ENCODE data around the gene MAMDC2.
"Not testable (repeated sequence)": the region's sequence is repeated elsewhere in the genome, so short reads cannot be mapped to it uniquely, and the experiment has no call there.

Gene MAMDC2

DNA sequence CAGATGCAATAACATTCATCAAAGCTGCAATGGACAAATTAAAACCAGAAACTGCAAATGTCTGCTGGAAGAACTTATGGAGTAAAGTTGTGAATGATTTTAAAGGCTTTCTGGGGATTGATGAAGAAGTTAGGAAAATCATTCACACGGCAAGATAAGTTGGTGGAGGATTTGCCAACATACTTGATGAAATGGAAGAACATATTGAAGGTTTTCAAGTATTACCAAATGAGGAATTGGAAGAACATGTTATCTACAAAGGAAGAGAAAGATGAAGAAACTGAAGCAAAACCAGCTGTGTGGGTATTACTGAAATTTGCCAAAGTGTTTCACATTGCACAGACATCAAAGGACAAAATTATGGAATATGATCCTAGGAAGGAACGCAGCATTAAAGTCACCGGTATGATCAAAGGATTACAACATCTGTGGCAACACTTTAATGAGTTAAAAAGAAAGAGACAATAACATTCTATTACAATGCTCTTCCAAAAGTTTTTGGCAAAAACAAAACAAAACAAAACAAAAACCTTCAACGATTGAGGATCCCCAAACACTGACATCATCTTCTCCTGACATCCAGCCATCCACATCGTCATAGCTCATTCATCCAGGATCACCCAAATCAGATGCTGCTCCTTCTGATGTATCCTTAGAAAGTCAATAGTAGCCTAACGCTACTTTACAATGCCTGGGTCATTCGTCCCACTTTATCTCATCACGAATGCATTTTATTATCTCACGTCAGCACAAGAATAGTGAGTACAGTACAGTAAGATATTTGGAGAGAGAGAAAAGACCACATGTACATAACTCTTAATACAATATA, 153.8 kb downstream of the MAMDC2 start:
- no peak for DNase-seq (ENCODE audit: low read depth)

- not testable (repeated sequence) for DNase-seq (ENCODE audit: low read depth)
These were observed 161.1 kb downstream of the MAMDC2 start for GRCh38 chr9:70204743-70205142.

- DNase-seq (ENCODE audit: low read depth), result no peak
These were observed 161.8 kb downstream of the MAMDC2 start for GRCh38 chr9:70205366-70206020.

DNA sequence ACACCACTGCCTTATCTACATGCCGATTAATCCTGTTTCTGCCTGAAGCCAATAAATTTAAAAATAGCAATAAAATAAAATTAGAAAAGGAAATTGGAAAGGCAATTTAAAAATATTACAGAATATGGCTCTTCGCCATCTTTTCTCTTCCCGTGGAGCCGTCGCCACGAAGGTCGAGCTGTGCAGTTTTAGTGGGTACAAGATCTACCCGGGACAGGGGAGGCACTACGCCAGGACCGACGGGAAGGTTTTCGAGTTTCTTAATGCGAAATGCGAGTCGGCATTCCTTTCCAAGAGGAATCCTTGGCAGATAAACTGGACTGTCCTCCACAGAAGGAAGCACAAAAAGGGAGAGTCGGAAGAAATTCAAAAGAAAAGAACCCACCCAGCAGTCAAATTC, 173.4 kb downstream of the MAMDC2 start:
- DNase-seq (ENCODE audit: low read depth), result no peak

DNA sequence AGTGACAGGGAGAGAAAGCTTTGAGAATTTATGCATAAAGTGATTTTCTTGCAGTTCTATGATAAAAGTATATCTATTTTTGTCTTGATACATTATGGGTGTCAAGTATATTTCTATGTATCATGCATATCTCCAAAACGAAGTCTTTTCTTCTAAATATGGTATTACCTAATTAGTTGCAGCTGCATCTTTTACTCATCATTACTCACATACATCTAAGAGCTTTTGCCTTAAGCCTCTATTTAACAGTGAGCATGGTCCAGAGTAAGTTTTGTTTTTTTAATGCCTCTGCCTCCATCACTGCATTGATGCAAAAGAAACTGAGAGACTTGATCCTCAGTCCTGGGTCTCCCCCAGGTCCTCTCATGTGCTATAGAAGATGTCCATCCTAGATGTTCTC, 175.1 kb downstream of the MAMDC2 start:
- DNase-seq (ENCODE audit: low read depth), result peak; percentile 27

- no peak for DNase-seq (ENCODE audit: low read depth)
These were observed 176.6 kb downstream of the MAMDC2 start for GRCh38 chr9:70220216-70220615.

DNA sequence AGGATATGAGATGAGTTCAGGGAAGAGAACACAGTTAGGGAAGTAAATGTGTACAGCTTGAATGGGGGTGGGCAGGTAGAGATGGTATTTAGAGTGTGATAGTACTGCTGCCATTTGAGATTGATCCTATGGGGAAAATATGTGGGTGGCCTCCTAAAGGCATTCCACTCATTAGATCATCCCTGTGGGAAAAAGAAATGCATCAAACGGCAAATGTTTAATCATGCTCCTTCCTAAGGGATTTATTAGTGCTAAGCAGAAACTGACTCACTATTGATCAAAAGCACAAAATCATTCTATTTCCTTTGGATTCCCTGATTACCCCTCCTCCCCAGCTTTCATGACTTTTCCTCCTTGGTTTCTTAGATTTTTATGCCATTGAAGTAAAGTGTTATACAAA, 178.7 kb downstream of the MAMDC2 start:
- DNase-seq (ENCODE audit: low read depth), result no peak

DNA sequence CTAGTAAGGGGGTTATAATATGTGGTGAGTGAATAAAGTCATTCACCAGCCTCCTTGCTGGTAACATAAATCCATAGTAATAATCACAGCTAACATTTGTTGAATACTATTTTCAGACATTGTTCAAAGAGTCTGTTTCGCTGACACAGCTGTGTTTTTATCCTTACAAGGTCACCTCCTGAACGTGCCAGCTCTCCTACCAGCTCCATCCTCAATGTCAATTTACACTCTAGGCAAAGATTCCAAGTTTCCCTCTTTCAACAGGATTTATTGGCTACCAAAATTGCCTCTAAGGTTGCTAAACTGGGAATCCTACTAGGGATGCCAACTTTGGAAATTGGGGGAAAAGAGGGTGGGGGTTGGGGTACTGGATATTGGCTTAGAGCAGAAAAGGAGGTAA, 184.5 kb downstream of the MAMDC2 start:
- DNase-seq (ENCODE audit: low read depth), result no peak

- no peak for DNase-seq (ENCODE audit: low read depth)
These were observed 185.0 kb downstream of the MAMDC2 start for GRCh38 chr9:70228611-70229010.

DNA sequence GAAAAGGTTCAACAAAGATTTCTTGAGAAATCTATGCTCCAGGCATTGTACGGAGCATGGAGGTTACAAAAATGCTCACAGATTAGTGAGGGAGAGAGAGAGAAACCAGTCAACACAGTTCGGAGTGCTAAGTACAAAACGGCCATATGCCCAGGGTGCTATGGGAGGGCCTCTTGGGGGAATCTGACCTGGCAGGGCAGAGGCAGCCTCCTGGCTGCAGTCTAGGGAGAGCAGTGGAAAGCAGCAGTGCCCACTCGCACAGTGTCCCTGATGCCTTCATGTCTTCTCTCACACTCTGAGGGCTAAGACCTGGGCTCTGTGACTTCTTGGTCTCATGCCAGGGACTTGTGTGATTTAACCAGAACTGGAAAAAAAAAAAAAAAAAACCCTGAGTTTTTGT, 185.4 kb downstream of the MAMDC2 start:
- DNase-seq (ENCODE audit: low read depth), result no peak

DNA sequence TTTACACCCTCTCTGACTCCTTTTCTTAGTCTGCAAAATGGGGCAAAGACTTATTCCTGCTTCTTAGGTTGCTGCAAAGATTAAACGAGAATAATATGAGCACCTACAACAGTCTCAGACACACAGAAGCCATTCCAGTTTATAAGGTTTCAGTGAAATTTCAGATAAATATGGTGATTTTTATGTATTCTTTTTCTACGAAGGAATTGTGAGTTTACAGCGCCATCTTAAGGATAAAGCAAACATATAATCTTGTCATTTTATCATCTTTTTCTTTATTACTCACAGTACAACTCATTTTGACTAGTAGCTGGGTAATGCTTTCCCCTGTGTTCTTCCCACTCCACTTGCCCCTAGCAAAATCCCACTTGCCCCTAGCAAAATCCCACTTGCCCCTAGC, 185.9 kb downstream of the MAMDC2 start:
- DNase-seq (ENCODE audit: low read depth), result no peak

DNA sequence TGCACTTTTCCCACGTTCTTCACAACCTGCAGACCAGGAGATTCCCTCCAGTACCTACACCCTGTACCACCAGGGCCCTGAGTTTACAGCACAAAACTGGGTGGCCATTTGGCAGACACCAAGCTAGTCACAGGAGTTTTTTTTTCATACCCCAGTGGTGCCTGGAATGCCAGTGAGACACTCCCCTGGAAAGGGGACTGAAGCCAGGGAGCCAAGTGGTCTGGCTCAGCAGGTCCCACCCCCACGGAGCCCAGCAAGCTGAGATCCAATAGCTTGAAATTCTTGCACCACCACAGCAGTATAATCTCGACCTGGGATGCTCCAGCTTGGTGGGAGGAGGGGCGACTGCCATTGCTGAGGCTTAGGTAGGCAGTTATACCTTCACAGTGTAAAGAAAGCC, 188.8 kb downstream of the MAMDC2 start:
- DNase-seq (ENCODE audit: low read depth), result no peak

DNA sequence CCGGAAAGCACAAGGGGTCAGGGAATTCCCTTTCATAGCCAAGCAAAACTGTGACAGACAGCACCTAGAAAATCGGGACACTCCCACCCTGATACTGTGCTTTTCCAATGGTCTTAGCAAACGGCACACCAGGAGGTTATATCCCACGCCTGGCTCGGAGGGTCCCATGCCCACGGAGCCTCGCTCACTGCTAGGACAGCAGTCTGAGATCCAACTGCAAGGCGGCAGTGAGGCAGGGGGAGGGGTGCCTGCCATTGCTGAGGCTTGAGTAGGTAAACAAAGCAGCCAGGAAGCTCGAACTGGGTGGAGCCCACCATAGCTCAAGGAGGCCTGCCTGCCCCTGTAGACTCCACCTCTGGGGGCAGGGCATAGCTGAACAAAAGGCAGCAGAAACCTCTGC, 190.6 kb downstream of the MAMDC2 start:
- not testable (repeated sequence) for DNase-seq (ENCODE audit: low read depth)

GRCh38 chr9:70245952-70246351, 202.3 kb downstream of the MAMDC2 start:
- DNase-seq (ENCODE audit: low read depth), result not testable (repeated sequence)

GRCh38 chr9:70250221-70250620, 206.6 kb downstream of the MAMDC2 start:
- DNase-seq (ENCODE audit: low read depth), result no peak

DNA sequence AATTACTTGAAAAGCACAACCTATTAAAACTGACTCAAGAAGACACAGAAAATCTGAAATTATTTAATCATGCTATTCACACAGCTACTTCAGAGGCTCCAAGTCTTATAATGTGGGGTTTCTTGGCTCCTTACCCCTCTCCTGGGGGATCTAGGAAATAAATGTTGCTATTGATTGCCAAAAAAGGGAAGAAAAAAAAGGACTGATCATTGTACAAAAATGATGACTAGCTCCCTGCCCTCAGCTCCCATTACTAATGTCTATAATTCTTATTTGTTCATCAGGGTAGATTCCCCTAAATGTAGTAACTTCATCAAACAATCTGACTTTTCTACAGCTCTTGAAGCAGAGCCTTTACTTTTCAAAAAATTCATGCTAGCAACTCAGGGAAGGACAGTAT, 211.8 kb downstream of the MAMDC2 start:
- no peak for DNase-seq (ENCODE audit: low read depth)

- peak; percentile 55 for DNase-seq (ENCODE audit: low read depth)
These were observed 212.5 kb downstream of the MAMDC2 start for GRCh38 chr9:70256123-70256551.

DNA sequence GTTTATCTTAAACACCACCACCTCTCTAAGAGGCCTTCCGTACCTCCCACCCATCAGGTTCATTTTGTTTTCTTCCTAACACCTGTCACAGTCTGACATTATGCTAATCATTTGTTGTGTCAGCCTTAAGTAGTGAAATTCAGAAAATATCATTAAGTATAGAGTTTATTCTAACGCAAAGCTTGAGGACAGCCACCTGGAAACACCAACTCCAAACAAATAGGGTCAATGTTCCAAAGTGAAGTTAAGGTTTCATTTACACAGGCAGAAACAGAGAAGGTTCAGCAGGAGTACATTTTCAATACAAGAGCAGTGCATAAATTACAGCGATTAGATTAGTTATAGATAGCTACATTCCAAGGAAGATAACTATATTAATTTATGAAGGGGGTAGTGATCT, 213.9 kb downstream of the MAMDC2 start:
- DNase-seq (ENCODE audit: low read depth), result no peak

- DNase-seq (ENCODE audit: low read depth), result peak; percentile 10
These were observed 214.5 kb downstream of the MAMDC2 start for GRCh38 chr9:70257991-70258691.

DNA sequence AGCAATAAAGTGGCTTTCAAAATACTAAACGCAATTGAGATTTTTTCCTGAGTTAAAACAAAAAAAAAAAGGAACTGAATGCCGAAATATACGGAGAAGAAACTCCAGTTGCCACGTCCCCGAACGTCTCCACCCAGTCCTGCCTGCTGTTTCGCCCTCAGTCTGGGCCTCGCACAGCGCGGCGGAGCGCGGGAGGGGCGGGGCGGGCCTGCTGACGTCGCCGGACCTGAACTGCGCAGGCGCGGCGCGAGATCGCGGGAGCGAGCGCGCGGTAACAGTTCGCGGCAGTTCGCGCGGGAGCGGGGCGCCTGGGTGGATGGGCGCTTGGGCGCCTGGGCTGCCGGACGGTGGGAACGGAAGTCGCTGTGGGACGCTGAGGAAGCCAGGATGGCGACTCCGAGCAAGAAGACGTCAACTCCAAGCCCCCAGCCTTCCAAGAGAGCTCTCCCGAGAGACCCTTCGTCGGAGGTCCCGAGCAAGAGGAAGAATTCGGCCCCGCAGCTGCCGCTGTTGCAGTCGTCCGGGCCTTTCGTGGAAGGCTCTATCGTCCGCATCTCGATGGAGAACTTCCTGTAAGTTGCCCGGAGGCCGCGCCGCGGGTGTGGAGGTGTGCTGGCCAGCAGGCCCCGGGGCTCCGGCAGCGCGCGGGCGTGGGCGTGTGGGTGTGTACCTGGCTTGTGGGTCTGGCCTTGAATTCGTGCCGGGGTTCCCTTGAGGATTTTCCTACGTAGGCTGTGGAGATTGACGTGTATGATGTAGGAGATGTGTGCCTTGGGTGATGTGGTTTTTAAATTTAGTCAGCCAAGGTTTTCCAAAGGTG, 215.3 kb downstream of the MAMDC2 start, which contains the start of gene SMC5:
SMC5 (plus strand) TSS at position 287 of the 820 bp plus-strand sequence; CDS start at position 388, 101 bp downstream.
- peak; percentile 90 for DNase-seq (ENCODE audit: low read depth)

- DNase-seq (ENCODE audit: low read depth), result no peak
These were observed 215.8 kb downstream of the MAMDC2 start for GRCh38 chr9:70259512-70259802.

DNA sequence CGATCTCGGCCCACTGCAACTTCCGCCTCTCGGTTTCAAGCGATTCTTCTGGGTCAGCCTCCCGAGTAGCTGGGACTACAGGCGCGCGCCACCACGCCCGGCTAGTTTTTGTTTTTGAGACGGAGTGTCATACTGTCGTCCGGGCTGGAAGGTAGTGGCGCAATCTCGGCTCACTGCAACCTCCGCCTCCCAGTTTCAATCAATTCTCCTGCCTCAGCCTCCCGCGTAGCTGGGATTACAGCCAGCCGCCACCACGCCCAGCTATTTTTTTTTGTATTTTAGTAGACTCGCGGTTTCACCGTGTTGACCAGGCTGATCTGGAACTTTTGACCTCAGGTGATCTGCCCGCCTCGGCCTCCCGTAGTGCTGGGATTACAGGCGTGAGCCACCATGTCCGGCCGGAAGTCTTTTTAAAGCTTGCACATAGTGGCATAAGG, 216.4 kb downstream of the MAMDC2 start:
- DNase-seq (ENCODE audit: low read depth), result no peak

All from fibroblast of the conjunctiva (primary cell).